Large intestine (tissue), 3 donors: ENCODE measurements around the gene PALLD. TPM values are rescaled to one million over a fixed set of nuclear protein-coding genes. Genes with fewer than 3 reads are reported as not detected.

Source experiments
- DNase-seq, 2 donors: peaks; one replicate each; pipeline versions ENCODE4 v3.0.0 to v3.0.0-alpha.2; 2013
- H3K27ac ChIP-seq: one replicate; pipeline ENCODE4 v1.5.1; 2013; ENCODE audit warnings: low read length
- H3K27me3 ChIP-seq: 2 replicates; pipeline ENCODE4 v1.6.1; 2013; ENCODE audit warnings: low read length; ENCODE audit not compliant: control insufficient read depth, insufficient read depth
- H3K36me3 ChIP-seq: 2 replicates; pipeline ENCODE4 v1.6.1; 2013; ENCODE audit warnings: low read length; ENCODE audit not compliant: control insufficient read depth, insufficient read depth
- H3K4me1 ChIP-seq: one replicate; pipeline ENCODE4 v1.6.1; 2013; ENCODE audit warnings: low read length; ENCODE audit not compliant: control insufficient read depth, insufficient read depth
- H3K4me3 ChIP-seq: one replicate; pipeline ENCODE4 v1.5.1; 2013; ENCODE audit warnings: low read length
- H3K9me3 ChIP-seq: one replicate; pipeline ENCODE4 v1.6.1; 2013; ENCODE audit warnings: mild to moderate bottlenecking, low read depth, low read length, moderate library complexity; ENCODE audit not compliant: control insufficient read depth
- WGBS: methylation state at CpG from one replicate; pipeline ENCODE4 v1.1.5; 2013; ENCODE audit warnings: low lambda C conversion rate; ENCODE audit not compliant: insufficient coverage; 5-methylcytosine and 5-hydroxymethylcytosine counted together
- polyA plus RNA-seq: library from polyadenylated mRNA; unstranded; fragments of 120-200 nt; gene quantifications from one replicate; pipeline ENCODE4 v1.2.1, GENCODE V29; 2013

Gene PALLD
- polyA plus RNA-seq, 1 donor: 59.7 TPM

GRCh38 chr4:168474660-168475320 is 22.1 kb upstream of the PALLD start:
- H3K4me3 ChIP-seq: no peak overlapping the region
- WGBS: 74% methylated on average over 4 of the region's 5 CpGs
- H3K9me3 ChIP-seq: no peaks in the 10 kb centered on the region
- H3K36me3 ChIP-seq: peaks cover 18% of the 10 kb centered on the region
- no peaks in the 10 kb centered on the region for H3K4me1 ChIP-seq
- H3K27ac ChIP-seq: no peak overlapping the region
- H3K27me3 ChIP-seq: no peaks in the 10 kb centered on the region
- DNase-seq: no peak

- Histone ChIP-seq H3K9me3 (no peaks in the 10 kb centered on the region), H3K36me3 (peaks cover 11% of the 10 kb centered on the region), H3K27ac (no peak overlapping the region), H3K4me3 (no peak overlapping the region), H3K4me1 (no peaks in the 10 kb centered on the region), H3K27me3 (no peaks in the 10 kb centered on the region)
- no peak for DNase-seq
- 100% methylated on average over 1 of the region's 2 CpGs for WGBS
Measured at GRCh38 chr4:168475745-168476144, 21.1 kb upstream of the PALLD start.

- WGBS: 92% methylated on average over 2 of the region's 3 CpGs
- H3K9me3 ChIP-seq: no peaks in the 10 kb centered on the region
- H3K4me1 ChIP-seq: peaks cover 4% of the 10 kb centered on the region
- H3K27me3 ChIP-seq: no peaks in the 10 kb centered on the region
- no peak overlapping the region for H3K4me3 ChIP-seq
- H3K36me3 ChIP-seq: no peaks in the 10 kb centered on the region
- H3K27ac ChIP-seq: no peak overlapping the region
- no peak for DNase-seq
Measured at GRCh38 chr4:168478868-168479267, 18.0 kb upstream of the PALLD start.

- peak overlapping the region; percentile 99 for H3K27ac ChIP-seq
- H3K27me3 ChIP-seq: no peaks in the 10 kb centered on the region
- H3K4me3 ChIP-seq: peak overlapping the region; percentile 83
- H3K4me1 ChIP-seq: peaks cover 4% of the 10 kb centered on the region
- WGBS: 40% methylated on average over 5 of the region's 7 CpGs
- no peaks in the 10 kb centered on the region for H3K36me3 ChIP-seq
- DNase-seq: peak; percentile 49 to 85
- no peaks in the 10 kb centered on the region for H3K9me3 ChIP-seq
Measured at GRCh38 chr4:168480931-168481611, 15.8 kb upstream of the PALLD start.

GRCh38 chr4:168483811-168484210 is 13.0 kb upstream of the PALLD start:
- Histone ChIP-seq H3K27ac (no peak overlapping the region), H3K36me3 (no peaks in the 10 kb centered on the region), H3K27me3 (no peaks in the 10 kb centered on the region), H3K4me1 (peaks cover 12% of the 10 kb centered on the region), H3K9me3 (no peaks in the 10 kb centered on the region), H3K4me3 (no peak overlapping the region)
- WGBS: no CpG with 5 or more reads among the region's 7 CpGs
- no peak for DNase-seq

GRCh38 chr4:168484626-168485025 is 12.2 kb upstream of the PALLD start:
- Histone ChIP-seq H3K27ac (no peak overlapping the region), H3K27me3 (no peaks in the 10 kb centered on the region), H3K4me1 (peaks cover 12% of the 10 kb centered on the region), H3K4me3 (no peak overlapping the region), H3K9me3 (no peaks in the 10 kb centered on the region), H3K36me3 (no peaks in the 10 kb centered on the region)
- no peak for DNase-seq

GRCh38 chr4:168485156-168485910 is 11.5 kb upstream of the PALLD start:
- Histone ChIP-seq H3K9me3 (no peaks in the 10 kb centered on the region), H3K27me3 (no peaks in the 10 kb centered on the region), H3K36me3 (no peaks in the 10 kb centered on the region), H3K4me3 (no peak overlapping the region), H3K27ac (no peak overlapping the region), H3K4me1 (peaks cover 12% of the 10 kb centered on the region)
- DNase-seq: no peak
- WGBS: no CpG with 5 or more reads among the region's 2 CpGs

GRCh38 chr4:168486912-168487281 is 10.0 kb upstream of the PALLD start:
- no peak overlapping the region for H3K4me3 ChIP-seq
- no CpG with 5 or more reads among the region's 1 CpG for WGBS
- H3K27ac ChIP-seq: peak overlapping the region; percentile 50
- DNase-seq: peak in 1 of 2 donors; percentile 28
- no peaks in the 10 kb centered on the region for H3K27me3 ChIP-seq
- no peaks in the 10 kb centered on the region for H3K9me3 ChIP-seq
- H3K4me1 ChIP-seq: peaks cover 7% of the 10 kb centered on the region
- H3K36me3 ChIP-seq: no peaks in the 10 kb centered on the region

- H3K27me3 ChIP-seq: no peaks in the 10 kb centered on the region
- WGBS: 92% methylated on average over 2 of the region's 9 CpGs
- H3K9me3 ChIP-seq: no peaks in the 10 kb centered on the region
- H3K36me3 ChIP-seq: no peaks in the 10 kb centered on the region
- peaks cover 7% of the 10 kb centered on the region for H3K4me1 ChIP-seq
- H3K4me3 ChIP-seq: no peak overlapping the region
- peak; percentile 12 to 58 for DNase-seq
- peak overlapping the region; percentile 50 for H3K27ac ChIP-seq
Measured at GRCh38 chr4:168487282-168488035, 9.4 kb upstream of the PALLD start.

- H3K27me3 ChIP-seq: no peaks in the 10 kb centered on the region
- no peak for DNase-seq
- H3K9me3 ChIP-seq: no peaks in the 10 kb centered on the region
- WGBS: no CpG with 5 or more reads among the region's 3 CpGs
- H3K27ac ChIP-seq: no peak overlapping the region
- peaks cover 7% of the 10 kb centered on the region for H3K4me1 ChIP-seq
- H3K4me3 ChIP-seq: no peak overlapping the region
- no peaks in the 10 kb centered on the region for H3K36me3 ChIP-seq
Measured at GRCh38 chr4:168488869-168489274, 8.0 kb upstream of the PALLD start.
